SK-N-SH treated with all-trans-retinoic acid at 6 μM for 48 hours (cell line): ENCODE measurements around the gene ATMIN.

Experiments used
- ARNTL ChIP-seq: fragments of 450-650 bp; formaldehyde crosslinking; IDR thresholded peaks from 2 replicates; pipeline ENCODE4 v1.5.0; 2020; ENCODE audit warnings: low read depth, mild to moderate bottlenecking, moderate library complexity, borderline replicate concordance
- CREB5 ChIP-seq: fragments of 250-450 bp; sonication (Bioruptor Pico); IDR thresholded peaks from 2 replicates; pipeline ENCODE4 v1.5.1; 2020; ENCODE audit warnings: low read depth, mild to moderate bottlenecking, moderate library complexity
- CSRNP3 ChIP-seq: fragments of 250-450 bp; sonication (Bioruptor Pico); IDR thresholded peaks from 2 replicates; pipeline ENCODE4 v1.5.1; 2021; ENCODE audit warnings: mild to moderate bottlenecking, moderate library complexity
- ISL1 ChIP-seq: fragments of 250-450 bp; sonication (Bioruptor Pico); IDR thresholded peaks from 2 replicates; pipeline ENCODE4 v2.1.2; 2022; ENCODE audit warnings: mild to moderate bottlenecking, moderate library complexity
- OSR1 ChIP-seq: fragments of 250-450 bp; sonication (Bioruptor Pico); IDR thresholded peaks from 2 replicates; pipeline ENCODE4 v1.8.0; 2022; ENCODE audit warnings: moderate library complexity, mild to moderate bottlenecking, inconsistent platforms
- PATZ1 ChIP-seq: fragments of 250-450 bp; sonication (Bioruptor Pico); IDR thresholded peaks from 2 replicates; pipeline ENCODE4 v1.8.0; 2020; ENCODE audit warnings: mild to moderate bottlenecking, moderate library complexity, borderline replicate concordance
- RARB ChIP-seq: fragments of 250-450 bp; sonication (Bioruptor Pico); IDR thresholded peaks from 2 replicates; pipeline ENCODE4 v1.8.0; 2021; ENCODE audit warnings: mild to moderate bottlenecking, moderate library complexity
- ZC3H10 ChIP-seq: fragments of 250-450 bp; sonication (Bioruptor Pico); IDR thresholded peaks from 2 replicates; pipeline ENCODE4 v1.5.1; 2021; ENCODE audit warnings: mild to moderate bottlenecking, moderate library complexity
- ZFP30 ChIP-seq: fragments of 450-650 bp; formaldehyde crosslinking; IDR thresholded peaks from 2 replicates; pipeline ENCODE4 v1.5.0; 2022; ENCODE audit warnings: mild to moderate bottlenecking, moderate library complexity

GRCh38 chr16:81003610-81004460 lies 31.8 kb upstream of the ATMIN start:
- TF ChIP-seq ARNTL (CRISPR knock-in tag) (no peak), OSR1 (CRISPR knock-in tag) (no peak), PATZ1 (CRISPR knock-in tag) (no peak), ZC3H10 (CRISPR knock-in tag) (no peak), ISL1 (CRISPR knock-in tag) (no peak), ZFP30 (no peak), CREB5 (CRISPR knock-in tag) (no peak), CSRNP3 (CRISPR knock-in tag) (no peak), RARB (CRISPR knock-in tag) (no peak)
